Karpas-422 (cell line): ENCODE data around the gene TRAPPC3. TPM values are rescaled to one million over a fixed set of nuclear protein-coding genes. Genes with fewer than 3 reads are reported as not detected.

ENCODE experiments used
- DNase-seq: peaks from one replicate; pipeline ENCODE4 v3.0.0-alpha.2; 2015
- H2AFZ ChIP-seq: fragments of 200-600 bp; sonication (generic); 2 replicates; pipeline ENCODE4 v1.6.1; 2014; ENCODE audit warnings: antibody characterized with exemption, low read length, mixed read lengths
- H3K27ac ChIP-seq: fragments of 200-600 bp; sonication (generic); 2 replicates; pipeline ENCODE4 v1.5.1; 2014; ENCODE audit warnings: mild to moderate bottlenecking, low read length, moderate library complexity
- H3K27me3 ChIP-seq: fragments of 200-600 bp; sonication (generic); 2 replicates; pipeline ENCODE4 v1.6.1; 2014; ENCODE audit warnings: low read length, mixed read lengths
- H3K36me3 ChIP-seq: fragments of 200-600 bp; sonication (generic); 2 replicates; pipeline ENCODE4 v1.6.1; 2014; ENCODE audit warnings: low read length, mixed read lengths; ENCODE audit not compliant: insufficient read depth
- H3K4me1 ChIP-seq: fragments of 200-600 bp; sonication (generic); 2 replicates; pipeline ENCODE4 v1.6.1; 2014; ENCODE audit warnings: mild to moderate bottlenecking, low read length, mixed read lengths
- H3K4me2 ChIP-seq: fragments of 200-600 bp; sonication (generic); 2 replicates; pipeline ENCODE4 v1.6.1; 2014; ENCODE audit warnings: low read length, low read depth, mild to moderate bottlenecking; ENCODE audit not compliant: poor library complexity, severe bottlenecking
- H3K4me3 ChIP-seq: fragments of 200-600 bp; sonication (generic); 2 replicates; pipeline ENCODE4 v1.5.1; 2014; ENCODE audit warnings: mild to moderate bottlenecking, antibody characterized with exemption, low read length, mixed read lengths
- H3K79me2 ChIP-seq: fragments of 200-600 bp; sonication (generic); 2 replicates; pipeline ENCODE4 v1.6.1; 2014; ENCODE audit warnings: mild to moderate bottlenecking, low read length, mixed read lengths
- H3K9ac ChIP-seq: fragments of 200-600 bp; sonication (generic); 2 replicates; pipeline ENCODE4 v1.6.0; 2014; ENCODE audit warnings: low read length
- H3K9me2 ChIP-seq: fragments of 200-600 bp; sonication (generic), shearing (Covaris generic); replicated peaks from 2 replicates; pipeline ENCODE4 v1.6.0; 2014; ENCODE audit warnings: mild to moderate bottlenecking, low read length, moderate library complexity; ENCODE audit not compliant: insufficient read depth
- H3K9me3 ChIP-seq: fragments of 300-700, 200-600 bp; sonication (generic); 2 replicates; pipeline ENCODE4 v1.6.1; 2014; ENCODE audit warnings: low read length, mixed read lengths
- H4K20me1 ChIP-seq: fragments of 200-600 bp; sonication (generic); 2 replicates; pipeline ENCODE4 v1.6.1; 2014; ENCODE audit warnings: mild to moderate bottlenecking, antibody characterized with exemption, low read length, low read depth; ENCODE audit not compliant: insufficient read depth
- total RNA-seq: library from RNA; depleted of rRNA; stranded (reverse); fragments of >200 nt; shearing (Covaris generic); gene quantifications from 2 replicates; pipeline ENCODE4 v1.2.3, GENCODE V29; 2014; ENCODE audit warnings: low replicate concordance

The TRAPPC3 gene
- total RNA-seq, 1 experiment from 2014 or later: 46.7 TPM

- no peak overlapping the region for H3K27ac ChIP-seq
- no peaks in the 10 kb centered on the region for H3K27me3 ChIP-seq
- H4K20me1 ChIP-seq: 0 out of 2 replicates have a peak, but pooled peaks cover 9% of the 10 kb centered on the region
- no peak overlapping the region for H3K4me3 ChIP-seq
- 0 out of 2 replicates have a peak, but pooled peaks cover 3% of the 10 kb centered on the region for H3K79me2 ChIP-seq
- no peaks in the 10 kb centered on the region for H3K9me3 ChIP-seq
- DNase-seq: no peak
- H3K4me2 ChIP-seq: no peak overlapping the region
- H3K9ac ChIP-seq: no peak overlapping the region
- H2AFZ ChIP-seq: no peak overlapping the region
- H3K9me2 ChIP-seq: no peaks in the 10 kb centered on the region
- peaks cover 14% of the 10 kb centered on the region for H3K4me1 ChIP-seq
- H3K36me3 ChIP-seq: peaks cover 8% of the 10 kb centered on the region; the same call in 1 of the 2 replicates
These were observed 53.4 kb downstream of the TRAPPC3 start for GRCh38 chr1:36095760-36096405.

- no peak overlapping the region for H3K4me2 ChIP-seq
- no peak for DNase-seq
- no peak overlapping the region for H3K27ac ChIP-seq
These were observed 54.6 kb downstream of the TRAPPC3 start for GRCh38 chr1:36094621-36095061.

GRCh38 chr1:36093929-36094328 is 55.4 kb downstream of the TRAPPC3 start:
- Histone ChIP-seq H3K9ac (no peak overlapping the region), H3K27me3 (no peaks in the 10 kb centered on the region), H3K4me3 (no peak overlapping the region), H3K36me3 (peaks cover 8% of the 10 kb centered on the region; the same call in 1 of the 2 replicates), H2AFZ (no peak overlapping the region), H3K4me2 (no peak overlapping the region), H3K79me2 (peaks cover 21% of the 10 kb centered on the region), H3K4me1 (peaks cover 20% of the 10 kb centered on the region), H4K20me1 (0 out of 2 replicates have a peak, but pooled peaks cover 13% of the 10 kb centered on the region), H3K27ac (no peak overlapping the region), H3K9me3 (no peaks in the 10 kb centered on the region), H3K9me2 (no peaks in the 10 kb centered on the region)
- DNase-seq: no peak

More at GRCh38 chr1:36094621-36095061, 54.6 kb downstream of the TRAPPC3 start:
- no peaks in the 10 kb centered on the region for H3K9me2 ChIP-seq
- peaks cover 19% of the 10 kb centered on the region for H3K4me1 ChIP-seq
- no peak overlapping the region for H2AFZ ChIP-seq
- 0 out of 2 replicates have a peak, but pooled peaks cover 10% of the 10 kb centered on the region for H4K20me1 ChIP-seq
- H3K4me3 ChIP-seq: no peak overlapping the region
- H3K9me3 ChIP-seq: no peaks in the 10 kb centered on the region
- no peak overlapping the region for H3K9ac ChIP-seq
- peaks cover 8% of the 10 kb centered on the region; the same call in 1 of the 2 replicates for H3K36me3 ChIP-seq
- H3K27me3 ChIP-seq: no peaks in the 10 kb centered on the region
- H3K79me2 ChIP-seq: peaks cover 14% of the 10 kb centered on the region

- no peak for DNase-seq
- no peak overlapping the region for H3K4me2 ChIP-seq
- peaks cover 22% of the 10 kb centered on the region for H3K79me2 ChIP-seq
- no peak overlapping the region for H3K27ac ChIP-seq
- H3K36me3 ChIP-seq: peaks cover 8% of the 10 kb centered on the region; the same call in 1 of the 2 replicates
- no peaks in the 10 kb centered on the region for H3K9me2 ChIP-seq
- no peak overlapping the region for H2AFZ ChIP-seq
- no peaks in the 10 kb centered on the region for H3K27me3 ChIP-seq
- H3K4me3 ChIP-seq: no peak overlapping the region
- H3K9me3 ChIP-seq: no peaks in the 10 kb centered on the region
- 0 out of 2 replicates have a peak, but pooled peaks cover 13% of the 10 kb centered on the region for H4K20me1 ChIP-seq
- H3K4me1 ChIP-seq: peaks cover 23% of the 10 kb centered on the region
- H3K9ac ChIP-seq: no peak overlapping the region
These were observed 56.1 kb downstream of the TRAPPC3 start for GRCh38 chr1:36093226-36093625.

- Histone ChIP-seq H3K27ac (no peak overlapping the region), H3K9ac (no peak overlapping the region), H2AFZ (no peak overlapping the region), H3K9me3 (no peaks in the 10 kb centered on the region), H3K4me3 (no peak overlapping the region), H3K27me3 (no peaks in the 10 kb centered on the region), H4K20me1 (0 out of 2 replicates have a peak, but pooled peaks cover 13% of the 10 kb centered on the region), H3K36me3 (peaks cover 8% of the 10 kb centered on the region; the same call in 1 of the 2 replicates), H3K4me1 (peaks cover 27% of the 10 kb centered on the region), H3K4me2 (no peak overlapping the region), H3K79me2 (peaks cover 22% of the 10 kb centered on the region), H3K9me2 (no peaks in the 10 kb centered on the region)
- no peak for DNase-seq
These were observed 56.5 kb downstream of the TRAPPC3 start for GRCh38 chr1:36092798-36093185.

GRCh38 chr1:36092166-36092797 is 57.0 kb downstream of the TRAPPC3 start:
- no peak overlapping the region for H3K9ac ChIP-seq
- H3K4me3 ChIP-seq: no peak overlapping the region
- H3K27me3 ChIP-seq: no peaks in the 10 kb centered on the region
- no peak for DNase-seq
- no peak overlapping the region for H3K27ac ChIP-seq
- peaks cover 27% of the 10 kb centered on the region for H3K4me1 ChIP-seq
- H3K79me2 ChIP-seq: peaks cover 22% of the 10 kb centered on the region
- H4K20me1 ChIP-seq: 0 out of 2 replicates have a peak, but pooled peaks cover 13% of the 10 kb centered on the region
- no peaks in the 10 kb centered on the region for H3K9me2 ChIP-seq
- peaks cover 8% of the 10 kb centered on the region; the same call in 1 of the 2 replicates for H3K36me3 ChIP-seq
- no peak overlapping the region for H3K4me2 ChIP-seq
- H2AFZ ChIP-seq: no peak overlapping the region
- no peaks in the 10 kb centered on the region for H3K9me3 ChIP-seq

GRCh38 chr1:36091698-36092097 is 57.6 kb downstream of the TRAPPC3 start:
- Histone ChIP-seq H3K9ac (no peak overlapping the region), H3K4me3 (no peak overlapping the region), H3K4me2 (no peak overlapping the region), H4K20me1 (0 out of 2 replicates have a peak, but pooled peaks cover 13% of the 10 kb centered on the region), H3K36me3 (peaks cover 8% of the 10 kb centered on the region; the same call in 1 of the 2 replicates), H3K79me2 (peaks cover 22% of the 10 kb centered on the region), H3K9me3 (no peaks in the 10 kb centered on the region), H2AFZ (no peak overlapping the region), H3K4me1 (peaks cover 27% of the 10 kb centered on the region), H3K27ac (no peak overlapping the region), H3K9me2 (no peaks in the 10 kb centered on the region), H3K27me3 (no peaks in the 10 kb centered on the region)
- DNase-seq: no peak

- H3K79me2 ChIP-seq: peaks cover 22% of the 10 kb centered on the region
- H3K4me2 ChIP-seq: no peak overlapping the region
- H3K36me3 ChIP-seq: peaks cover 8% of the 10 kb centered on the region; the same call in 1 of the 2 replicates
These were observed 58.1 kb downstream of the TRAPPC3 start for GRCh38 chr1:36091141-36091540.

More at GRCh38 chr1:36091141-36091540, 58.1 kb downstream of the TRAPPC3 start:
- H3K27ac ChIP-seq: no peak overlapping the region
- no peak overlapping the region for H3K9ac ChIP-seq
- H3K9me3 ChIP-seq: no peaks in the 10 kb centered on the region
- no peaks in the 10 kb centered on the region for H3K27me3 ChIP-seq
- no peaks in the 10 kb centered on the region for H3K9me2 ChIP-seq
- DNase-seq: no peak
- no peak overlapping the region for H3K4me3 ChIP-seq
- H4K20me1 ChIP-seq: 0 out of 2 replicates have a peak, but pooled peaks cover 13% of the 10 kb centered on the region
- peaks cover 22% of the 10 kb centered on the region for H3K4me1 ChIP-seq
- no peak overlapping the region for H2AFZ ChIP-seq
